ENCODE measurements around the gene KLF7.

DNA sequence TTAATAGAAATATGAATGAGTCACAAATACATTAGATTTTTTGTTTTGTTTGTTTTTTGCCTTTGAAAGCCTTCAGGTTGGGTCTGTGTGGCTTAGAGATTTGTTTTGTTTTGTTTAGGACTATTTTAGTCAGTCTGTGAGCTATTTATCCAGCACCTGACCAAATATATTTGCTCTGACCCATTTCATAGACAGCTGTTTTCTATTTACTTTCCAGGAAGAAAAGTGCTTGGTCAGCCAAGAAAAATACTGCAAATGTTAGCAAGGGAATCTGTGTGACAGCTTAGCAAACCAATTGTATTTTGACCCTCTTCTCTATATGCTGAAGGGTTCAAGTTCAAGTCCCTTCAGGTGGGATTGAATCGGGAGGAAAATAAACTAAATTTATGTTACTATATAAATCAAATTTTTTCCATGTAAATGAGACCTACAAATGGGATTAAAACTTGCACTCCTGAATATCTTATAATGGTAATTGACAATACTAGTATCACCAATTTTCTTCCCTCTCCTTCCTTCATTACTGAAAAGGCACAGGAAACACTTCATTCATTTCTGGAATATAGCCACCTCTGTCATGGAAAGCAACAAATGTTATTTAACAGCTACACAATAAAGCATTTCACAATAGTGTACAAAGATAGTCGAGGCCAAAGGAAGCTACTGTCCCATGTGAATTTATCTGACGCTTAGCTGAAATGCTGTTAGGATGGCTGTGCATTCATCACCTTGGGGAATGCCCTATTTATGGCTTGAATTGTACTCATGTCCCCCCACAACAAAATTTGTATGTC, 23.1 kb upstream of the KLF7 start:
- TF ChIP-seq CTCF (IDR thresholded peaks at IDR 0.05): no peak
- no peak for TF ChIP-seq POLR2A (IDR thresholded peaks at IDR 0.05)
